Fibroblast of skin of back (primary cell): Measurements from ENCODE around the gene TENT5C.

ENCODE experiments used
- DNase-seq: peaks from one replicate; pipeline ENCODE4 v3.0.0-alpha.2; 2013

The TENT5C gene

GRCh38 chr1:117636637-117637425, 31.0 kb downstream of the TENT5C start:
- no peak for DNase-seq

GRCh38 chr1:117638141-117638540, 32.3 kb downstream of the TENT5C start:
- DNase-seq = no peak

- no peak for DNase-seq
Measured at GRCh38 chr1:117638759-117639158, 32.9 kb downstream of the TENT5C start.

GRCh38 chr1:117639741-117640140, 33.9 kb downstream of the TENT5C start:
- no peak for DNase-seq

GRCh38 chr1:117641536-117641935, 35.7 kb downstream of the TENT5C start:
- no peak for DNase-seq

- DNase-seq = no peak
Measured at GRCh38 chr1:117642963-117643362, 37.1 kb downstream of the TENT5C start.

- no peak for DNase-seq
Measured at GRCh38 chr1:117643601-117644000, 37.8 kb downstream of the TENT5C start.

- DNase-seq = no peak
Measured at GRCh38 chr1:117644696-117645311, 39.0 kb downstream of the TENT5C start.

- DNase-seq = no peak
Measured at GRCh38 chr1:117645343-117645742, 39.5 kb downstream of the TENT5C start.

GRCh38 chr1:117646007-117646811, 40.4 kb downstream of the TENT5C start:
- peak; percentile 46 for DNase-seq

GRCh38 chr1:117646956-117647355, 41.1 kb downstream of the TENT5C start:
- DNase-seq = no peak

GRCh38 chr1:117648015-117648414, 42.2 kb downstream of the TENT5C start:
- DNase-seq = no peak

GRCh38 chr1:117650840-117651568, 45.2 kb downstream of the TENT5C start:
- DNase-seq = no peak

GRCh38 chr1:117651616-117652015, 45.8 kb downstream of the TENT5C start:
- no peak for DNase-seq

- no peak for DNase-seq
Measured at GRCh38 chr1:117652421-117652820, 46.6 kb downstream of the TENT5C start.

GRCh38 chr1:117653195-117653594, 47.3 kb downstream of the TENT5C start:
- no peak for DNase-seq

GRCh38 chr1:117653732-117654492, 48.1 kb downstream of the TENT5C start:
- DNase-seq = no peak

- DNase-seq = no peak
Measured at GRCh38 chr1:117654493-117655219, 48.8 kb downstream of the TENT5C start.

GRCh38 chr1:117655220-117655577, 49.4 kb downstream of the TENT5C start:
- DNase-seq = no peak

GRCh38 chr1:117656202-117656641, 50.4 kb downstream of the TENT5C start:
- DNase-seq = no peak

GRCh38 chr1:117657031-117657430, 51.2 kb downstream of the TENT5C start:
- peak; percentile 87 for DNase-seq
